Measurements from ENCODE around the gene MMD2. TPM values are rescaled to one million over a fixed set of nuclear protein-coding genes. Genes with fewer than 3 reads are reported as not detected.

Gene MMD2
- polyA plus RNA-seq, 1 donor from 2014 or later, result 0.40 TPM

GRCh38 chr7:4861673-4862072 lies 97.3 kb downstream of the MMD2 start, which contains the start of gene PAPOLB:
Gene PAPOLB (minus strand): TSS chr7:4862030. CDS start chr7:4861810, 220 bp downstream.
- H3K4me3 ChIP-seq (ENCODE audit: low read length), result no peak within 1 kb of the TSS

GRCh38 chr7:4861227-4861626 lies 97.8 kb downstream of the MMD2 start:
- Histone ChIP-seq H3K9ac (ENCODE audit: low read length) (no peak overlapping the region), H4K20me1 (ENCODE audit: insufficient read depth) (no peaks in the 10 kb centered on the region), H3K27ac (ENCODE audit: low read length) (no peak overlapping the region), H3K9me2 (ENCODE audit: insufficient read depth, low read length) (no peaks in the 10 kb centered on the region), H3K79me2 (replicated peaks; ENCODE audit: insufficient read depth, low read length) (no peaks in the 10 kb centered on the region), H3K36me3 (ENCODE audit: insufficient read depth, low read length) (no peaks in the 10 kb centered on the region), H3F3A (ENCODE audit: insufficient read depth, low read length, poor library complexity, severe bottlenecking) (no peaks in the 10 kb centered on the region), H3K4me3 (ENCODE audit: low read length) (no peak overlapping the region), H2AFZ (ENCODE audit: low read depth, low read length) (no peak overlapping the region), H3K27me3 (ENCODE audit: insufficient read depth, low read depth, low read length) (no peaks in the 10 kb centered on the region), H3K4me2 (ENCODE audit: low read length) (no peak overlapping the region), H3K9me3 (ENCODE audit: low read length) (no peaks in the 10 kb centered on the region)
- TF ChIP-seq TAF1 (IDR thresholded peaks at IDR 0.05; ENCODE audit: low read depth) (no peak), EZH2 (IDR thresholded peaks at IDR 0.05; ENCODE audit: borderline replicate concordance, insufficient read depth, low read length, poor library complexity, severe bottlenecking) (no peak), EP300 (conservative IDR thresholded peaks at IDR 0.05; ENCODE audit: poor library complexity, severe bottlenecking) (no peak), REST (IDR thresholded peaks at IDR 0.05; ENCODE audit: borderline replicate concordance) (no peak), CTCF (IDR thresholded peaks at IDR 0.05; ENCODE audit: poor library complexity, severe bottlenecking) (no peak), SMC3 (conservative IDR thresholded peaks at IDR 0.05; ENCODE audit: poor library complexity) (no peak), RAD21 (conservative IDR thresholded peaks at IDR 0.05) (no peak), POLR2AphosphoS5 (IDR thresholded peaks at IDR 0.05) (no peak)

More at GRCh38 chr7:4861673-4862072, 97.3 kb downstream of the MMD2 start, which contains the start of gene PAPOLB:
- Histone ChIP-seq H3K27ac (ENCODE audit: low read length) (no peak within 1 kb of the TSS), H3K9ac (ENCODE audit: low read length) (no peak within 1 kb of the TSS), H3F3A (ENCODE audit: insufficient read depth, low read length, poor library complexity, severe bottlenecking) (no peaks in the 10 kb centered on the region), H3K36me3 (ENCODE audit: insufficient read depth, low read length) (no peaks in the 10 kb centered on the region), H3K9me3 (ENCODE audit: low read length) (no peaks in the 10 kb centered on the region), H4K20me1 (ENCODE audit: insufficient read depth) (no peaks in the 10 kb centered on the region), H3K79me2 (replicated peaks; ENCODE audit: insufficient read depth, low read length) (no peaks in the 10 kb centered on the region), H3K4me2 (ENCODE audit: low read length) (no peak within 1 kb of the TSS), H2AFZ (ENCODE audit: low read depth, low read length) (no peak within 1 kb of the TSS), H3K9me2 (ENCODE audit: insufficient read depth, low read length) (no peaks in the 10 kb centered on the region), H3K27me3 (ENCODE audit: insufficient read depth, low read depth, low read length) (no peaks in the 10 kb centered on the region)
- TF ChIP-seq CTCF (IDR thresholded peaks at IDR 0.05; ENCODE audit: poor library complexity, severe bottlenecking), result no peak
- TF ChIP-seq MXI1 (conservative IDR thresholded peaks at IDR 0.05; ENCODE audit: poor library complexity, severe bottlenecking), result no peak
- no peak for TF ChIP-seq EP300 (conservative IDR thresholded peaks at IDR 0.05; ENCODE audit: poor library complexity, severe bottlenecking)
- TF ChIP-seq REST (IDR thresholded peaks at IDR 0.05; ENCODE audit: borderline replicate concordance), result no peak
- no peak for TF ChIP-seq SMC3 (conservative IDR thresholded peaks at IDR 0.05; ENCODE audit: poor library complexity)

All from neural cell (in vitro differentiated cells).